GM18873 (cell line): ENCODE results near the gene KLHL30.

Source experiments
- ATAC-seq: cut with Tn5 transposase; IDR thresholded peaks from one replicate; pipeline ENCODE4 v1.9.1; 2021; ENCODE audit warnings: mild to moderate bottlenecking, moderate library complexity, moderate number of reproducible peaks; ENCODE audit not compliant: unreplicated experiment, low FRiP score

KLHL30 gene

DNA sequence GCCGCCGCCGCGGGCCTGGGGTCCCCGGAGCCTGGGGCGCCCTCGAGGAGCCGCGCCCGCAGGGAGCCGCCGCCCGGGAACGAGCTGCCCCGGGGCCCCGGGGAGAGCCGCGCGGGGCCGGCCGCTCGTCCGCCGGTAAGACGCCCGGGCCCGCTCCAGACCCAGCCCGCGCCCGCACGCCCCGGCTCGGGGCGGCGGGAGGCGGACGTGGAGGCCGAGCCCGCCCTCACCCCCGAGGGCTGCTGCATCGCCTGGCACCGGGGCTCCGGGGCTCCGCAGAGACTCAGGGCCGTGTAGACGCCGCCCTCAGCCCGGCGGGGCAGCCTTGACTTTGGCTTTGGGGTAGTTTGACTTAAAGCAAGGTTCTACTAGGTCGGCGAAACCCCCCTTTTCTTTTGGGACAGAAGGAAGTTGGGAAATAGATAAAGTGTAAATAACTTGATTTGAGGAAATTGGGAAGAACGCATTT lies 20.6 kb downstream of the KLHL30 start:
- ATAC-seq = no peak

DNA sequence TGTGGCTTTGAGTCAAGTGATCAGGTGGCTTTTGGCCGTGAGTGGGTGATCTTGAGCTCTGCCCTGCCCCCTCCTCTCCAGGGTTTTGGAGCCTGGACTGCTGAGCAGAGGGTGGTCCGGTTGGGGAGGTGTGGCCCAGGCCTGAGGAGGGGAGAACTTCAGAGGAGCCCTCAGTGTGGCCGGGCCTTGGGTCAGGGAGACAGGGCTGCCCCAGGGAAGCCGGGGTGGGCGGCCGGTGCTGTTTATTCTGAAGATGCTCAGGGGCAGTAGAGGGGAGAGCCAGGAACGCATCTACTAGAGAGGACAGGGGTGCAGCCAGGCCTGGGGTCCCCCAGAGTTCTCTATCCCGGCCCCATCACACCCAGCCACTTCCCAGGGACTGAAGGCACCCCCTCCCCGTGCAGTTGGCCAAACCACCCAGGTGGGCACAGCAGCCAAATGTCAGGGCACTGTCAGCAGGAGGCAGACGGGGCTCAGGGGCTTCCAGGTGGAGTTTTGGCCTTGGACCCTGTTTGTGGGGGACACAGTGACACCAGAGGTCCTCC lies 21.3 kb downstream of the KLHL30 start:
- ATAC-seq = no peak

- no peak for ATAC-seq
Measured at GRCh38 chr2:238160206-238161129, 22.0 kb downstream of the KLHL30 start.

DNA sequence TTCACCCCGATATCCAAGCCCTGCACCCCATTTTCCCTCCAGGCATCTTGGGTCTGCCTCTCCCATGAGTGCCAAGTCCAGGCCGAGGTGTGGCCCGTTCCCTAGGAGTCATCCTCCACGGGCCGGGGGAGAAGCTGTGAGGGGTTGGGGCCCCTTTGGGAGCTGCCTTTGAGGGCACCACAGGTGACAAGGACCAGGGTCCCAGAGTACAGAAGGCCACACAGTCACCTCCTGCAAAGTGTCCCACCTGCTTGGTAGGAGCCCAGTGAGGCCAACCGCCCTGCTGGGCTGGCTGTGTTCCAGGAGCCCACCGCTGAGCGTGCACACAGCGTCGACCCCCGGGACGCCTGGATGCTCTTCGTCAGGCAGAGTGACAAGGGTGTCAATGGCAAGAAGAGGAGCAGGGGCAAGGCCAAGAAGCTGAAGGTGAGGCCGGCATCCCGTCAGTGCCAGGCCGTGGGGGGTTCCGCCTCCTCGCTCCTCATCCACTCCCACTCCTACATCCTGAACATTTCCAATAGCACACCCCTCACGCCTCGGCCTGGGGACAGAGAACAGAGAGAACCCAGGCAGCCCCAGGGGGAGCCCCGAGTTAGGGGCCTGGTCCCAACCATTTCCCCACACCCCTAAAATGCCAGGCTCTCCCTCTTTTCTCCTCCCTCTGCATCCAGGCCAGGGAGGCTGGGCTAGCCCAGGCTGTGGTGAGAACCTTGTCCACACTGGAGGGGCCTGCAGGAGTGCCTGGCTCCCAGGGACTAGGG lies 23.0 kb downstream of the KLHL30 start:
- no peak for ATAC-seq

GRCh38 chr2:238162251-238162845 lies 23.9 kb downstream of the KLHL30 start:
- ATAC-seq = no peak

DNA sequence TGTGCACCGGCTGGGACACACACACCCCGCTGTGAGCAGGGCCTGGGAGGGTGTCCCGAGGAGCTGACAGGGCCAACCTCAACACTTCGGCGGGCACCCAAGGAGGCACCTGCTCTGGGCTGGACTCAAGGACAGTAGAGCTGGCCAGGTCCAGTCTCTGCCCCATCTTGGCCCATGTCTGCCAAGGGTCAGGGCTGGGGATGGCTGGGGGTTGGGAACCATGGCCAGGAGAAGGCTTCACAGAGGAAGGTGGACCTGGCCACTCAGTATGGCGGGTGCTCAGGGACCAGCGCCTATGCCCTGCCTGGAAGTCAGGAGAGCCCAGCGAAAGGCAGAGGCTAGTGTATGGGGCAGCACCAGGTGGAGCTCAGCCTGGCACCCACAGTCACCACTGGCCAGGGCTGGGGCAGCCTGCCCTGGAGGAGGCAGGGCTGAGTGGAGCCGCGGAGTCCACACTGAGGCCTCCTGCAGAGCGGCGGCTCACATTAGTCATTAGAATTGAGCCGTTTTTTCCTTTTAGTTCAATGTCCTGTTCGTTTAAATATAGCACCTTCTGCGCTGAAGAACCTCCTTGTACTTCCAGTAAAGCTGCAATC lies 24.5 kb downstream of the KLHL30 start:
- no peak for ATAC-seq

DNA sequence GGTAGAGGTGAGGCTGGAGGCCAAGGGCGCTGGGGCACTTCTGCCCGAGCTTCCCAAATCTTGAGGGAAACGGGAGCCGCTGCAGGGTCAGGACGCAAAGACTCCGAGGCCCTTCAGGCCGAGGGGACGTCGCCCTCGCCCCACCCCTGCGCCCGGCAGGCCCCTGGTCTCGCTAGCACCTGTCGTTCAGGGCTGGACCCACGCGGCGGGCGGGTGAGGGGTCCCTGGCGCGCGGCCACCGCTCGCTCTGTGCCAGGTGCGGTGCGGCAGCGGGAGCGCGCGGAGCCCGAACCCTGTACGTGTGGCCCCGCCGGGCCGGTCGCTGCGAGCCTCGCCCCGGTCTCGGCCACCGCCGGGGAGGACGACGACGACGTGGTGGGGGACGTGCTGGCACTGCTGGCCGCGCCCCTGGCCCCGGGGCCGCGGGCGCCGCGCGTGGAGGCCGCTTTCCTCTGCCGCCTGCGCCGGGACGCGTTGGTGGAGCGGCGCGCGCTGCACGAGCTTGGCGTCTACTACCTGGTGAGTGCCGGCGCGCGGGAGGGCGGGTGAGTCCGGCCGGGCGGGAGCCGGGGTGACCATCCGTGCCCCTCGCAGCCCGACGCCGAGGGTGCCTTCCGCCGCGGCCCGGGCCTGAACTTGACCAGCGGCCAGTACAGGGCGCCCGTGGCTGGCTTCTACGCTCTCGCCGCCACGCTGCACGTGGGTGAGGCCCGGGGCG lies 25.2 kb downstream of the KLHL30 start:
- no peak for ATAC-seq

DNA sequence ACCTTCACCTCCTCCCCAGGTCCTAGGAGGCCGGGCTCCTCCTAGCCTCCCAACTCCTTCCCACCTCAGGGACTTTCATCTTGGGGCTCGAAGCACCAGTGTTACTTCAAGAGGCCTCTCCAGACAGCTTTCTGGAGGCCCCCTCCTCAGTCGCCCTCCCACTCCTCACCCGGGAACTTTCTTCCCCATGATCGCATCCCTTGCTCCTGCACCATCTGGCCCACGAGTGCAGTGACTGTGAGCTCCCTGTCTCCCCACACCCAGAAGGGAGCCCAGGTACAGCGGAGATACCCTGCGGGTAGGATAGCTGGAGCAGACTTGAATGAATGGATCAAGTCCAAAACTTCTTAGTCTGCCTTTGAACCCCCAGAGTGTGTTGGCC lies 26.4 kb downstream of the KLHL30 start:
- no peak for ATAC-seq

DNA sequence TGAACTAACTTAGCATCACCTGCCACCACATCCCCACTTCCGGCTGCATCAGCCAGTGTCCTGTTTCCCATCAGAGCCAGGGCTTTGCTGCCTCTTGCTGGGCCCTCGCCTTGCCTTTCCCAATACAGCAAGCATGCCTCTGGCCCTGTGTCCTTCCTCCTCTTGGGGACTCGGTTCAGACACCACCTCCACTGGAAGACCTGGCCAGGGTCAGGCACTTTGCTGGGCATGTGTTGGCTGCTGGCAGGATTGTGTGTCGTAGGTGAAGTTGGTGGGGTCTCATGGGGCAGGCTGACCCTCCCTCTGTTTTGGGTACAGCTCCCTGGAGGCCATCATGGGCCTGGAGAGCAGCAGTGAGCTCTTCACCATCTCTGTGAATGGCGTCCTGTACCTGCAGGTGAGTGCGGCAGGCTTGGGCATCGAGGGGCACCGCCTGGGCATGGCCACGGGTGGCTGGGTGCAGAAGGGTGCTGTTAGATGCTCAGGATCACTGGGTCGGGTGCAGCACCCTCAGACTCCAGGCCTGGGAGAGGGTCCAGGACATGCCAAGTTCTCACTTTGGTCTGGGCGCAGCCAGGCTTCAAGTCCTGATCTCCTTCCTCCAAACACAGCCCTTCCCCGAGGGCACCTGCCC lies 26.9 kb downstream of the KLHL30 start:
- no peak for ATAC-seq

- no peak for ATAC-seq
Measured at GRCh38 chr2:238166391-238167343, 28.2 kb downstream of the KLHL30 start.

DNA sequence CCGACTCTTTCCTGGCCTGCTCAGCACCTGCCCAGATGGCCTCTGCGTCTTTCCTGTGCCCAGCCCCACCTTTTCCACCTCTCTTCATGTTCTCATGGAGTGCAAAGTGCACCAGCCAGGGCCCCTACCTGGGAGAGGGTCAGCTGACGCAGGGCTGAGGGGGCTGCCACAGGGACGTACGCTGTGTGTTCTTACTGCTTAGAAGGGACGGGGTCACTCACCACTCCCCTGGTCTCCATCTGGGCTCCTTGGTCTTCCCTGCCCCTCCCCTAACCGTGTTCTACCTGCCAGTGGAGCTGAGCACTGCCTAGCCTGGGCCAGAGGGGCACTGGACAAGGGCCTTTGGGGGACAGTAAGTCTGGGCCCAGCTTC lies 28.9 kb downstream of the KLHL30 start:
- no peak for ATAC-seq

GRCh38 chr2:238167761-238168160 lies 29.3 kb downstream of the KLHL30 start:
- no peak for ATAC-seq

- ATAC-seq = no peak
Measured at GRCh38 chr2:238168196-238169047, 30.0 kb downstream of the KLHL30 start.

GRCh38 chr2:238169048-238169707 lies 30.7 kb downstream of the KLHL30 start:
- ATAC-seq = no peak

- no peak for ATAC-seq
Measured at GRCh38 chr2:238169708-238170251, 31.3 kb downstream of the KLHL30 start.

GRCh38 chr2:238170386-238171071 lies 32.1 kb downstream of the KLHL30 start:
- no peak for ATAC-seq
